ENCODE results near the gene ACY1. TPM values are rescaled to one million over a fixed set of nuclear protein-coding genes. Genes with fewer than 3 reads are reported as not detected.

The ACY1 gene
- total and polyA plus RNA-seq, 2 of the 13 experiments (the other 11 are each of a cell fraction or from before 2014, with no cell fraction given) = 113 to 162 TPM

GRCh38 chr3:51982352-51982837 is 940 bp upstream of the ACY1 start (continued):
- TF ChIP-seq RFX1 (IDR thresholded peaks at IDR 0.05) = no peak
- TF ChIP-seq BCL6 (CRISPR knock-in tag; IDR thresholded peaks at IDR 0.05) = peak; percentile 67; the same call in 1 of the 2 replicates
- peak; percentile 47 for TF ChIP-seq PITX1 (CRISPR knock-in tag; IDR thresholded peaks at IDR 0.05)
- no peak for TF ChIP-seq ZNF839 (CRISPR knock-in tag; IDR thresholded peaks at IDR 0.05; ENCODE audit: borderline replicate concordance)
- TF ChIP-seq ZNF720 (CRISPR knock-in tag; IDR thresholded peaks at IDR 0.05) = no peak
- TF ChIP-seq CEBPG (CRISPR knock-in tag; IDR thresholded peaks at IDR 0.05) = peak; percentile 16; the same call in 1 of the 2 replicates
- no peak for TF ChIP-seq KDM3A (CRISPR knock-in tag; IDR thresholded peaks at IDR 0.05; ENCODE audit: low read depth)
- TF ChIP-seq ZKSCAN1 (IDR thresholded peaks at IDR 0.05; ENCODE audit: low read length) = no peak
- TF ChIP-seq SOX13 (IDR thresholded peaks at IDR 0.05) = no peak
- TF ChIP-seq SOX13 (CRISPR knock-in tag; conservative IDR thresholded peaks at IDR 0.05 in 1 of 2, IDR thresholded peaks at IDR 0.05 in 1 of 2) = peak in 1 of 2 experiments; percentile 75; a peak in 2 of 4 replicates
- no peak for TF ChIP-seq ZC3H4 (CRISPR knock-in tag; IDR thresholded peaks at IDR 0.05; ENCODE audit: borderline replicate concordance)
- TF ChIP-seq ZNF589 (CRISPR knock-in tag; conservative IDR thresholded peaks at IDR 0.05) = no peak
- no peak for TF ChIP-seq FIP1L1 (IDR thresholded peaks at IDR 0.05; ENCODE audit: borderline replicate concordance, insufficient read depth, low read depth, low read length)
- no peak for TF ChIP-seq RELA (CRISPR knock-in tag; IDR thresholded peaks at IDR 0.05)
- no peak for TF ChIP-seq ZFP62 (CRISPR knock-in tag; IDR thresholded peaks at IDR 0.05)
- TF ChIP-seq ZFP37 (CRISPR knock-in tag; IDR thresholded peaks at IDR 0.05; ENCODE audit: borderline replicate concordance) = no peak
- no peak for TF ChIP-seq RBM22 (optimal IDR thresholded peaks at IDR 0.05; ENCODE audit: low read length)
- no peak for TF ChIP-seq ZNF274 (CRISPR knock-in tag; IDR thresholded peaks at IDR 0.05)
- TF ChIP-seq ZNF431 (CRISPR knock-in tag; IDR thresholded peaks at IDR 0.05; ENCODE audit: borderline replicate concordance, low read depth) = peak; percentile 61; the same call in 1 of the 2 replicates
- no peak; the same call in 1 of the 2 replicates for TF ChIP-seq ZSCAN21 (CRISPR knock-in tag; IDR thresholded peaks at IDR 0.05; ENCODE audit: borderline replicate concordance)
- peak; percentile 68; the same call in 1 of the 2 replicates for TF ChIP-seq ZFP36L1 (CRISPR knock-in tag; IDR thresholded peaks at IDR 0.05)
- no peak for TF ChIP-seq CHD2 (IDR thresholded peaks at IDR 0.05; ENCODE audit: low read depth, low read length)
- TF ChIP-seq ZNF644 (CRISPR knock-in tag; IDR thresholded peaks at IDR 0.05; ENCODE audit: low read depth) = no peak
- no peak for TF ChIP-seq ZNF326 (CRISPR knock-in tag; IDR thresholded peaks at IDR 0.05; ENCODE audit: borderline replicate concordance)
- no peak for TF ChIP-seq RBM39 (IDR thresholded peaks at IDR 0.05; ENCODE audit: low read depth, low read length, poor library complexity, severe bottlenecking)
- TF ChIP-seq ZNF543 (CRISPR knock-in tag; IDR thresholded peaks at IDR 0.05) = no peak
- peak; percentile 46; the same call in 1 of the 2 replicates for TF ChIP-seq DPF2 (CRISPR knock-in tag; IDR thresholded peaks at IDR 0.05; ENCODE audit: borderline replicate concordance, low read depth)
- TF ChIP-seq KAT8 (CRISPR knock-in tag; IDR thresholded peaks at IDR 0.05) = no peak
- TF ChIP-seq MYNN (CRISPR knock-in tag; IDR thresholded peaks at IDR 0.05; ENCODE audit: low read depth) = 0 out of 2 replicates have a peak, but pooled peaks have one; percentile 17
- TF ChIP-seq, protein P1, sequence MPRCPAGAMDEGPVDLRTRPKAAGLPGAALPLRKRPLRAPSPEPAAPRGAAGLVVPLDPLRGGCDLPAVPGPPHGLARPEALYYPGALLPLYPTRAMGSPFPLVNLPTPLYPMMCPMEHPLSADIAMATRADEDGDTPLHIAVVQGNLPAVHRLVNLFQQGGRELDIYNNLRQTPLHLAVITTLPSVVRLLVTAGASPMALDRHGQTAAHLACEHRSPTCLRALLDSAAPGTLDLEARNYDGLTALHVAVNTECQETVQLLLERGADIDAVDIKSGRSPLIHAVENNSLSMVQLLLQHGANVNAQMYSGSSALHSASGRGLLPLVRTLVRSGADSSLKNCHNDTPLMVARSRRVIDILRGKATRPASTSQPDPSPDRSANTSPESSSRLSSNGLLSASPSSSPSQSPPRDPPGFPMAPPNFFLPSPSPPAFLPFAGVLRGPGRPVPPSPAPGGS (CRISPR knock-in tag; IDR thresholded peaks at IDR 0.05) = no peak
- no peak for TF ChIP-seq IRX3 (CRISPR knock-in tag; IDR thresholded peaks at IDR 0.05; ENCODE audit: borderline replicate concordance, low read depth)
- TF ChIP-seq ZNF782 (CRISPR knock-in tag; IDR thresholded peaks at IDR 0.05; ENCODE audit: borderline replicate concordance) = no peak

Data from HepG2 (cell line).